ENCODE results near the gene RTN4R. TPM values are rescaled to one million over a fixed set of nuclear protein-coding genes. Genes with fewer than 3 reads are reported as not detected.

Gene RTN4R
- total RNA-seq, 4 donors from 2014 or later = 5.0 to 12.9 TPM; not detected in 2

- Histone ChIP-seq H3K4me3 (no peak overlapping the region), H3K36me3 (no peaks in the 10 kb centered on the region), H3K27ac (peak overlapping the region; percentile 19 to 40), H3K9me3 (no peaks in the 10 kb centered on the region), H3K27me3 (no peaks in the 10 kb centered on the region), H3K4me1 (peaks cover 0 to 19% of the 10 kb centered on the region in 2 donors)
- no peak for DNase-seq
- TF ChIP-seq POLR2A (IDR thresholded peaks at IDR 0.05) = no peak
- no peak for TF ChIP-seq CTCF (IDR thresholded peaks at IDR 0.05)
- intact Hi-C loops (cut with DNase I; ENCODE audit: low total_unique reads) = no loop called here
Measured at GRCh38 chr22:20203552-20204201, 64.4 kb downstream of the RTN4R start.

GRCh38 chr22:20203142-20203551, 65.0 kb downstream of the RTN4R start:
- H3K4me3 ChIP-seq = no peak overlapping the region

GRCh38 chr22:20201837-20202392, 66.2 kb downstream of the RTN4R start:
- H3K27ac ChIP-seq = no peak overlapping the region
- intact Hi-C loops (cut with DNase I; ENCODE audit: low total_unique reads) = no loop called here
- H3K9me3 ChIP-seq = no peaks in the 10 kb centered on the region
- DNase-seq = no peak
- H3K36me3 ChIP-seq = no peaks in the 10 kb centered on the region
- no peaks in the 10 kb centered on the region for H3K27me3 ChIP-seq
- no peak for TF ChIP-seq POLR2A (IDR thresholded peaks at IDR 0.05)
- TF ChIP-seq CTCF (IDR thresholded peaks at IDR 0.05) = no peak
- H3K4me3 ChIP-seq = no peak overlapping the region
- peaks cover 0 to 12% of the 10 kb centered on the region in 2 donors for H3K4me1 ChIP-seq

More at GRCh38 chr22:20203142-20203551, 65.0 kb downstream of the RTN4R start:
- intact Hi-C loops (cut with DNase I; ENCODE audit: low total_unique reads) = no loop called here
- Histone ChIP-seq H3K4me1 (peaks cover 0 to 19% of the 10 kb centered on the region in 2 donors), H3K27ac (peak overlapping the region in 1 of 2 donors; percentile 40), H3K9me3 (no peaks in the 10 kb centered on the region), H3K27me3 (no peaks in the 10 kb centered on the region), H3K36me3 (no peaks in the 10 kb centered on the region)
- no peak for TF ChIP-seq POLR2A (IDR thresholded peaks at IDR 0.05)
- no peak for TF ChIP-seq CTCF (IDR thresholded peaks at IDR 0.05)
- DNase-seq = no peak

- Histone ChIP-seq H3K4me3 (no peak overlapping the region), H3K4me1 (peaks cover 0 to 8% of the 10 kb centered on the region in 2 donors), H3K27ac (no peak overlapping the region), H3K27me3 (no peaks in the 10 kb centered on the region), H3K9me3 (no peaks in the 10 kb centered on the region), H3K36me3 (no peaks in the 10 kb centered on the region)
- no peak for DNase-seq
- intact Hi-C loops (cut with DNase I; ENCODE audit: low total_unique reads) = no loop called here
- no peak for TF ChIP-seq POLR2A (IDR thresholded peaks at IDR 0.05)
- no peak for TF ChIP-seq CTCF (IDR thresholded peaks at IDR 0.05)
Measured at GRCh38 chr22:20199906-20200305, 68.2 kb downstream of the RTN4R start.

- H3K9me3 ChIP-seq = no peaks in the 10 kb centered on the region
- no peak overlapping the region for H3K27ac ChIP-seq
- intact Hi-C loops (cut with DNase I; ENCODE audit: low total_unique reads) = no loop called here
- H3K4me1 ChIP-seq = peaks cover 0 to 8% of the 10 kb centered on the region in 2 donors
- no peaks in the 10 kb centered on the region for H3K36me3 ChIP-seq
- H3K4me3 ChIP-seq = no peak overlapping the region
- TF ChIP-seq CTCF (IDR thresholded peaks at IDR 0.05) (no peak), POLR2A (IDR thresholded peaks at IDR 0.05) (no peak)
- DNase-seq = no peak
- H3K27me3 ChIP-seq = no peaks in the 10 kb centered on the region
Measured at GRCh38 chr22:20199413-20199842, 68.7 kb downstream of the RTN4R start.

Measured in uterus (tissue), 4 donors.